GM18861 (cell line): ENCODE measurements around the gene MAP2K5.

Experiments
- ATAC-seq: cut with Tn5 transposase; IDR thresholded peaks from one replicate; pipeline ENCODE4 v1.9.1; 2021; ENCODE audit not compliant: unreplicated experiment

Gene MAP2K5

DNA sequence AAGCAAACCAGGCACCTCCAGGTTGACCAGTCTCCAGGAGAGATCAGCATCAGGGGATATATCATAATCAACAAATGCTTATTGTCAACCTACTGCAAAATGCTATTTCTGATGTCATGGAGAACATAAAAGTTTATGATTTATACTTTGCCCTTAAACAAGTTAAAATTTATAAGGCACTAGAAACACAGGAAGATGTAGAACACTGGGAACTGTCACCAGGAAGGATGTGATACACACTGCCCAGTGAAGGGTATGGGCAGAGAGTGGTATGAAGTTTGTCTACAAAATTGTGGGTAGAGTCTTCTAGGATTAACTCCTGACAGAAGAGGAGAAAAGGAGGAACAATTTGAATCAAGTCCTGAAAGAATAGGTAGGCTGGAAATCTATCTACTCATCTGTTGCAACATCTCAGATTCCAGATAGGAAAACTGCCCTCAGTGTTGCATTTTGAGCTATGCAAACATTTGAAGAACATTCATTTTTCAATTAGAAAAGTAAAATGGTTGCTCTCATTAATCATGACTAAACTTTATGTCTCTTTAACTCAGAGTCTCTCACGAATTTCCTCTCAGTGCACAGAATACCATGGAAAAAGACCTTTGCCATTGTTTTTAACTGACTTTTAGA is 176.9 kb downstream of the MAP2K5 start:
- ATAC-seq: no peak

DNA sequence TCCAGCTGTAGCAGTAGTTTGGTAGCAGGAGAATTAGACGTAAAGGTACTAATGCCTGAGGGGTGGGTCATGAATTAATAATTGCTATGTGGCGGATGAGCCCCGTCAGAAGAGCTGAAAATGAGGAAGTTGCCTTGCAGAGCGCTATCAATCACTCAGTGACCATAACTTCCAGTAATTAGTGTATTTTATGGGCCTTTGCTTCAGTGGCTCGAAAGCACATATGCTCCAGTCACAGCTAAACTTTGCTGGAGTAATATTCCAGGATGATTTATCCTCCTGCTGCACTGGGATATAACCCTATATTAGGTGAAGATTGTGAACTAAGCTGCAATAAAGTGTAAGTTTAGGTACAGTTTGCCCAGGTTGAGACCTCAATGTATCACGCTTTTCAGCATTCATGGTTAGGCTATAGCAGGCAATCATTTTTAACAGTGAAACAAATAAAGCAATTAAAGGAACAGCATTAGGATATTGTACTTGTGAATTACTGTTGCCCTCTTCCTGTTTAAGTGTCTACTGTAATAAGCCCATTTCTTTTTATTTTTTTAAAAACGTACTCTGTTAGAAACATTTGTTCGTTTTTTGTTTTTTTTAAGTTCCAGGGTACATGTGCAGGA is 178.2 kb downstream of the MAP2K5 start:
- ATAC-seq: peak; percentile 55

DNA sequence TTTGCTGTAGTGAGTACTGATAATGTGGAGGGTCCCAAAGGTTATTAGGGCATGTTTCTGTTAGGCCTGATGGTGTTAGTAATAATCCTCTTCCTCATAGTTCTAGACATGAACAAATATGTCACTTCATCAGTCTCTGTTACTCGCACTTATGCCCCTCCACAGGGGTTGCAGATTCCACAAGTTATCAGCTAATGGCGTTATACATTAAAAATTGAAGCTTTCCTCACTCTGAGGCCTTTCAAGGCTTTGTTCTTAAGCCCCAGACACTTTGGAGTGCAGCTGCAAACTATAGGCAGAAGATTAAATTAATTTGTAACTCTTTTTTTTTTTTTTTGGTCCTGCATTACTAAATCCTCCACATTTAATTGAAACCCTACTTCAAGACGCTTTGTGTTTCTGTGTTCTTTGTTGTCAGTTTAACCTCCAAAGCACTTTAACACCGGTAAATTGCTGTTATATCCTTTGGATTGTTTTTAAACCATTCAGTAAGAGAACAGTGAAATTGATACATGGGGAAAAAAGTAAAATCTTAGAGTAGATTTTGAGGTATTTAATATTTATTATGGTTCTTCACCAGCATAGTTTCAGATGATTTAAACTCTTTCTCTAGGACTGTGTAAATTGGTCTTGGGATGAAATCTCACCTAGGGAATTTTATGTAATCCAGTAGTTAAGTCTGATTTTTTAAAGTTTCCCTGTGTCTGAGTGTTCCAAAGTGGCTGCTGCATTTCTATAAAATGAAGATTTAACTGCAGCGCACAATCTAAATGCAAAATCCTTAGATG is 179.7 kb downstream of the MAP2K5 start:
- no peak for ATAC-seq

DNA sequence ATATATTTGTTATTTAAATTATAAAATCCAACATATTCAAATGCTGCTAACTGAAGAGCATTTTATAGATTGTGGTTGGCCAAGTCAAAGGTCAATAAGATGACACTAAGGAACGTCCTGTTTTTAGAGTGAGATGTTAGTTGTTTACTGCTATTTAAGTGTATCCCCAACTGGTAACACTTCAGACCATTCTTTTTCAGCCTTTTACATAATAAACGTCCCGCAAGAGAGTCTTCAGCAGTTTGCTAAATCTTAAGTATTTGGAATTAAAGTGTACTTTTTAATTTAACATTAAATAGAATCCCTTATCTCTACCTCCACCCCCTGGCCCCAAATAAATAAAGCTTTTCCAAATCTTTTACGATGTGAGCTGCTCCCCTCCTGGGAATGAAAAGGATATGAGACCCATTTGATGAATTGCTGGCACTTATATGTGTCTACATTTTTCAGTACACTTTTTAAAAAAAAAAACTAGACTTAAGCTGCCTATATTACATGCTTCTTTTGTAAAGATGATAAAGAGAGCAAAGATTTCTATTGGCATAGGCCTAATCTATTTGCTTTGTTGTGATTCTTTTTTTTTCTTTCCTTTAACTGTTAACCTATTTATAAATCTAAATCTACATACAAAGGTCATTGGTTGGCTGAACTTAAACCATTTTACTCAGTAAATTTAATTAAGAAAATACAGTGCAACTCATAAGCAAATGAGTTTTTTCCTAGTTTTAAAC is 181.0 kb downstream of the MAP2K5 start:
- ATAC-seq: no peak

DNA sequence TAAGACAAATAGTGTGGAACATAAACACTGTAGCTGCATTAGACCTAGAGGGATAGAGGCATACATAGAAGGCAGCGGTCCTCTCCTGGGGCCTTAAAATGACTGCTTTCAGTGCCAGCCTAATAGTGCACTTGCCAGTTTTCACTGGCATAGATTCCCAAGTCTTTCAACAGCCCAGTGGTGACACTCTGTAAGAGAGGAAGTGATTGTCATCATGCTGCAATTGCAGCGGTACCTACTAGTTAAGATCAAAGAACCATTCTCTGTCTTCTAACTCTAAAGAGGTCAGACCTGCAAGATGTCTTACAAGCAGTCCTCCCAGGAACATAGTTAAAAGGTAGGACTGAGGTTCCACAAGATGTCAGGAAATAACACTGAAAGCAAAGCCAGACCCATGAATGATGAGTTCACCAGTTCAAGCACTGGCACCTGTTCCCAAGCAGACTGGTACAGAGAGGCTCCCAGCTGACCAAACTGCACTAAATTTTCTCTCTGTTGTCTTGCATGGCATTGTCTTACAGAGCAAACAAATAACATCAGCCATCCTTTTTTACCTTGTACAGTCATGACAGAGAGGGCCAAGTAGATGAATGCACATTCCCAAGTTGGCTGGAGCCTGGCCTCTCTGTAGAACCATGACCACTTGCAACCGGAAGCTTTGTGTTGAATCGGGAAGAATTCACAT is 182.3 kb downstream of the MAP2K5 start:
- ATAC-seq: no peak

DNA sequence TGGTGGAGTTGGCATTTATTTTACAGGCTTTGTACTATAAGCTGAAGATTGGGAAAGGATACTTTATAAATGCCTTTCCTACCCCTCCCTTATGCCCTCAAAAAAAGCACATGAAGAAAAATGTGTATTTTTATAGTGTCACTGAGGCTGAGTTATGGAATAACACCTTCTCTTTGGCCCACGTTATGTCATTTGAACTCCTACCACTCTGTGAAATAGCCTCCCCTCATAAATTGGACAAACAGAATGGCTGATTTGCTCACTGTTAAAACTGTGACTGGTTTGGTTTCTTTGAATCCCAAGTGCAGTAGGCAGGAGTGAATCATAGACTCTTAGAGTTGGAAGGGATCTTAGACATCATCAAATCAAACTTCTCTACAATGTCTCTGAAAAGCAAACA is 187.6 kb downstream of the MAP2K5 start:
- no peak for ATAC-seq

DNA sequence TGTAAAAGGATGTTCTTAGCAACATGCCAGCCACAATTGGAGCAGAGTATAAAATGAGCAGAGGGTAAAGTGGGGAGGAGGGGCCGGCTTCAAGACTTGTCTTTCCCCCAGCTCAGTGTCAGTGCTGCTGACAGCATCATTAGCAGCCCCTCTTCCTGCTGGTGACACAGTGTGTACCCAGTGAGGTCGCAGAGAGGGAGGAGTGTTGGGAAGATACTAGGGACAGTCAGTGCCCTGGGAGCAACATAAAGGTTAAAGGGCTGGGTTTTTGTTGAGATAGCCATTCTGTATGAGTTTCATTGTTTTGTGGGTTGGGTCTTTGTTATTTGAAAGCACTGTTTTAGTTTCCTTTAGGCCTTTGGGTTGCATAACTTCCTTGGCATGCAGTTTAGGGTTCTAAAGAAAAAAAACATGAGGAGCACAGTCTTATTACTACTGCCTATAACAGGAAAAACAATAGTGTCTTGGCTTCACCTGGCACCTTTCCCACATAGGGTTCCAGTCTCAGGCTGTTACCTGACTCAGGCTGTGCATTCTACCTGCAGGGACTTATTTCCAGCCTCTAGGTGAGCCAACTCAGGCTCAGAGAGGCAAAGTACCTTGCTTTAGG is 188.7 kb downstream of the MAP2K5 start:
- ATAC-seq: no peak

DNA sequence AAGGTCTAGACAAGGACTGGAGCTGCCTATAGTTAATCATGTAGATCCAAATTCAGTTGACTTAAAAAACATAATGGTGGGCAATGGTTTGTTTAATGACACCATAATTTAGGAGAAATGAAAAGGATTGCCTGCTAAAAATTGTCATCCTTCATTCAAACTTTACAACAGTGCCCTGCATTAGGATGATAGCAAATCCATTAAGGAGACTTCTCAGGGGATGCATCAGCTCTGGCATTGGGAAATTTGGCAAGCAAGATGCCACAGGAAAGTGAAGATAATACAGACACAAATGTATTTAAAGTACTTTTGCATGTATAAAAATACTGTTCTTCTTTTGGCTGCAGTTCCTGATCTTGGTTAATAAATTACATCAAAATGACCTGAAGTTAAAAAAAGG is 189.7 kb downstream of the MAP2K5 start:
- no peak for ATAC-seq

DNA sequence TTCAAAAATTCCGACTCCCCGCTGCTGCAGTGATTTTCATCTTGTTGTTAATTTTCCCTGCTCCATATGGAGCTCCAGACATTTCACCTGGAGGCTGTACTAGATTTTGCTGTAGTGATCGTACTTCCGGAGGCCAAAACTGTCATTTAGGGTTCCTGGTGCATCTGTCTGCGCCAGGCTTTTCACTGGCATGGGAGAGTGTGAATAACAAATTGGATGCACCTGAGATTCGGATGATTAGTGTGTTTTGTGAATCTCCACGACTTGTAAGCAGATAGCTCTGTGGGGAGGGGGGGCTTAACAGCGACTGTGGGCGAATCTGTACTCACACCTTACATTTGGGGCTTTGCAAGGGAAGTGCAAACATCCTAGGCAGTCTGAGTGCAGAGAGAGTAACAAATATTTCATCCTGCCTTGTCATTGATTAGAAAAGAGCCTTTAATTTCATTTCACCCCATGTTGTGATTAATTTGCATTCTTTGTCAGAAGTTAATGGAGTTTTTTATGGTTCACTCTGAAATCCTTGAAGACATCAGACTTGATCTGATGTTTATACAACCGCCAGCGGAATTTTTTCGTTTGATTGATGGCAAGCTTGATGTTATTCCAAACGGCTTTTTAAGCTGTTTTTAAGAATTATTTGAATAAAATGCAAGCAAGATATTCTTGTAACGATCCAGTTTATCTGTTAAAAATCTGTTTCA is 190.3 kb downstream of the MAP2K5 start:
- no peak for ATAC-seq

DNA sequence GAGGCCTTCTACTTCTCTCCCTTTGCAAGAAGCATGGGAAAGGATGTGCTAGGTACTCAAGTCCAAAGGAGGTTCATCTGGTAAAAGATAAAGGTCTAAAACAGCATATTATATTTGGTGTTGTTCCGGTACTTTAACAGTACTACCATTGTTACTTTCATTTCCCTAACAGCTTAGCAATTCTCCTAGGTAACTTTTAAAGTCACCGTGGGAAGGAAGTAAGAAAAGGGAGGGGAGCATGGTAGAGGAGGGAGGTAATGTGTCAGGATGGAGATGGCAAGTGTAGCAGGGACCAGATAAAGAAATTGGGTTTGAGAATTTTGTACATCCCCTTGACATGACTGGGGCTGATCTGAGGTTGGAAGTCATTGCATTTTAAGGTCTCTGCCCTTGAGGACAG is 193.4 kb downstream of the MAP2K5 start:
- no peak for ATAC-seq

DNA sequence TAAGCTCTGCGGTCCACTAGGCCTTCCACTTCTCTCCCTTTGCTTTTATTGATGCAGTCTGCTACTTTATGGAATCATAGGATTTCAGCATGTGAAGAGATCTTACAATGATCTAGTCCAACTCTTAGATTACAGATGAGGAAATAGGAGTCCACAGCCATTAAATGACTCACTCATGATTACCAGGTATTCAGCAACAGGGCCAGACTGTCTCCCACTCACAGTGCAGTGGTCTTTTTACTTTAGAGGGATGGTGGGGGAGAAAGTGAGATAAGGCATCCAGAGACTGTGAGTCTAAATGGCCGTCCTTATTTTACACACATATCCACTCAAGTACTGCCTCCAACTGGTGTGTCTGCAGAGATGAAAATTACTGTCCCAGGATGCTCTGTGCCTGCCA is 194.3 kb downstream of the MAP2K5 start:
- no peak for ATAC-seq

DNA sequence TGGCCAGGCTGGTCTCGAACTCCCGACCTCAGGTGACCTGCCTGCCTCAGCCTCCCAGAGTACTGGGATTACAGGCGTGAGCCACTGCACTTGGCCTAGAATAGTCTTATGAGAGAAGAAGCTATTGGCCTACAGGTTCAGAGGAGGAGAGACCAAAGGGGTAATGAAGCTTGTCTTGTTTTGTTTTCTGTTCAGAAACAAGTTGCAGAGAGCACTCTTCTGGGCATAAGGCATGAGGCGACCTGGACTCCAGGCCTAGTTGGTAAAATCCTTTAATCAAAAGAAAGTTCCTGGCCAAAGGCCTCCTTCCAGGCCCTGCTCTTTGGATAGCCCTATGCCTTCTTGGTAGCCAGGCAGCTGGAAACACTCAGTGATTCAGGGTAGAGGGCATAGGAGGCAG is 195.6 kb downstream of the MAP2K5 start:
- no peak for ATAC-seq

DNA sequence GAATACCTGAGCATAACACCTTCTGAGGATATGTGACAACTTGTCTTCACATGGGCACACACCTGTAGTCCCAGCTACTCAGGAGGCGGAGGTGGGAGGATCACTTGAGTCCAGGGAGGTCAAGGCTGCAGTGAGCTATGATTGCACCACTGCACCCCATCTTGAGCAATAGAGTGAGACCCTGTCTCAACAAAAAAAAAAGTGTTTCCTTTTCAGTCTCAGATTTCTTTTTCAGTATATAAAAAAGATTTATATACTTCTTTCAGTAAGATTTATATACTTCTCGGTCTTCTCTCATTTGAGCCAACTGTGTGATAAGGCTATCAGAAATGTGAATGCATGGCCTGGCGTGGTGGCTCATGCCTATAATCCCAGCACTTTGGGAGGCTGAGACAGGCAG is 197.9 kb downstream of the MAP2K5 start:
- no peak for ATAC-seq

DNA sequence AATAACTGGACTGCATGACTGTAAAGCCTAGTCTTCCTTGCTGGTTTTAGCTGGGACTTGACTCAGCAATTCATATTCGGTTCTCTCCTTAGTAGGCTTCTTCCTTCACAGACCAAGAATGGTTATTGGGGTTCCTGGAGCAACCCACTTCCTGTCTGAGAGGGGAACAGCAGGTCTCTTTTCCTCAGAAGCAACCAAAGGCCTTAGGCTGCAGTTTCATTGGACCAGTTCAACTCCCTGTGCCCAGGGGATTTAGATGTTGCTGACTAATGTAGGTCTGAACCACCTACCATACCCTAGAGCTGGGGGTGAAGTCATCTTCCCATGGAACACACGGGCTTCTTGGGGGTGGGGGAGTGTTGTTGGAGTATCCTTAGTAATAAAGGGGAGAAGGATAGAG is 198.8 kb downstream of the MAP2K5 start:
- ATAC-seq: no peak

DNA sequence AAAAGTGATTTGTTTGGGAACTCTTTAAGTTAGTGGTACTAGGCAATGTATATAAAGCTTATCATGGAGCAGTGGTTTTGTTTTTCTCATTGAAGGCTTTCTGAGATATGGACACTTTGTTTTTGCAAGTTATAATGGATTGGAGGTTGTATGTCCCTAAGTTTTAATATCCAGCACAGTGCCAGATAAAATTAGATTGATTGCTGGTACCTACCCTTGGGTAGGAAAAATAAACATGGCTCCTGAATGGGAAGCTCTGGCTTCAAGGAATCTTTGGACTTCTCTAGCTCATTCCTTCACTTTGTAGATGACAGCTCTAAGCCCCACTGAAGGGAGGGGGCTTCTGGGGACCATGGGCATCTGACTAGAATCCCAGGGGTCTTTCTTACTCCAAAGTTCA is 201.1 kb downstream of the MAP2K5 start:
- no peak for ATAC-seq

DNA sequence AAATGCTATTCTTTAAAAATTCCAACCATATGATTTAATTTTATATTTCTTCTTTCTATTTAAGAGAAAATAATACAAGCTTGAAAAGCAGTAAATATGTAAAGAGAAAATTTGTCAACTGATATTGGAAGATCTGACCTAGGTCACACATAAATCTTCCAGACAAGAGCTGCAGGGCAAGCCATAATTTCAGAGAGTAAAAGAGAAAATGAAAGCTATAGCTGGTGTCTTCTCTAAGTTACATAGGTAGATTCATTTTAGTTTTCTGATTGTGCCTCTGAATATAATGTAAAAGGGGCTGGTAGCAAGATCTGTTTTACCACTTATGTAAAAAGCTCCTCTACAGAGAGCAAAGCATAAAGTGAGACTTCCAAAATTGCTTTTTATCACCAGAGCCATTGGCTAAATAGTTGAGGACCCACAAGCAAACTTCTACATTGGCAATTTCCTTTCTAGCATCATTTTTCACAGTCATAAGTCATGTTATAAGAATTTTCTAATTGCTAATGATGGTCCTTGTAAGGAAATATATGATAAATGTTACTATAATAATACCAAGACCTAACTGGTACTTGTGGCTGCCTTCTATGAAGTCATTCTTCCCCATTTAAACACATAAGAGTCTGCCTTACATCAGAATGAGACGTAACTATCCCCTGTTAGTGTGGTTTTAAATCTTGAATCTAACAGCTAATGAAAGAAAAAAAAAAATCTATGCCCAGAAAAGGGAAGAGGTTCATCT is 202.0 kb downstream of the MAP2K5 start:
- ATAC-seq: no peak

DNA sequence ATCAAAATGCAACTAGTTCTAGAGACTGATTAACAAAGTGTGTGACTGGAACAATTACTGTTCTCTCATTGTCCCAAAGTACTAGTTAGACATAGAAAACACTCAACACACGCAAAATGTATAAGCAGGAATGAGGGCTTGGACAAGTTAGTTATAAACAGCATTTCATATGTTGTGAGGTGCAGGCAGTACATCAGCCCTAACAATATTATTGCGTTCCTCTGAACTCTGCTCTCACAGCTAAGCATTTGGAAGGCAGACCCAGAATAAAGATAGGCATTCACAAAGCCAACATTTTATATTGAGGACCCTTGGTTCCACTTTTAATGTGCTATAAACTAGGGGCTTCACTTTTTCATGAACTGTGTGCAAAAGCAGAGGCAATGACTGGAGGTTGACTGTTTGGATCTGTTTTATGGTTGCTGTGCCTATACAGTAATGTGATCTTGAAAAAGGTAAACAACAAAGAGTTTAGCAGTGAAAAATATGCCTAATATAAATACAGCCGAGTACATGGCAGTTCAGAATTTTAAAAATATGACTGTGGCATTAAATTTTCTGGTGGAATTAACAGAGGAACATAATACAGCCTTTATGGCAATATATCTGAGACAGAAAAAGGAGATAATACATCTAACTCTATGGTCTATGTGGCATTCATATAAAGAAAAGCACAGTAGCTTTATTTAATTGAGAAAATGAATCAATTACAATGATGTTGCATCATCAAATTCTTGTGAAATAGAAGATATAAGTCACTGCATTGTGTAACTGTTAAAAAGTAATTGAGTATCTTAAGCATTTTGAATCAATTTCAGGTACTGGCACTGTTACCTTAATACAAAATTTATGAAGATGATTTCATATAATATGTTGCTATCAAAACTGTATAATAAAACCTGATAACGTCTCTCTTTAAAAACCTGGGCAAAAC is 202.8 kb downstream of the MAP2K5 start:
- no peak for ATAC-seq

DNA sequence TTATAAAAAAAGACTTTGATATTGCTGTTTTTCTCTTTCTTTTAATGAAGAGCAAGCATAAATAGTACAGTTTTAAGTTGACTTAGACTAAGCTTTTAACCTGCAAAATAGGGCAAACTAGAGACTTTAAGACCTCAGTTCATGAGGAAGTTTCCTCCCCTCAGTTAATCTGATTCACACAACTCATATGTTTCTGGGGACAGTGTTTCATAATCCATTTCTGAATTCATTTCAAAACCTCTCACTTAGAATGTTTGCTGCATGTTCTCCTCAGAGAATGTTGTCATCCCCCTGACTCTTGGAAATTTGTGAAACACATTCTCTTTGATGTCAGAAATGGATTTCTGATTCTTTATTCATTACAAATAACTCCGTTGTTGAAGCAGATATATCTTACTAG is 203.5 kb downstream of the MAP2K5 start:
- no peak for ATAC-seq
